Sigmoid colon (tissue), 4 donors: ENCODE data around the gene ITK.

Source experiments
- CTCF ChIP-seq, 4 experiments: fragments of 450-650 bp in 3 of 4; fragments of 200-600 bp in 1 of 4; IDR thresholded peaks; one replicate each; pipeline ENCODE4 v1.5.1; 2016 to 2019; ENCODE audit warnings: antibody characterized with exemption in 4 of 4, mild to moderate bottlenecking in 3 of 4, moderate library complexity in 2 of 4
- POLR2A ChIP-seq, 2 donors: fragments of 450-650 bp; IDR thresholded peaks; one replicate each; pipeline ENCODE4 v1.6.1; 2016; ENCODE audit warnings: antibody characterized with exemption in 2 of 2, mild to moderate bottlenecking in 2 of 2, moderate library complexity in 2 of 2
- POLR2AphosphoS5 ChIP-seq, 4 donors: sonication (generic); formaldehyde crosslinking; IDR thresholded peaks; one replicate each; pipeline ENCODE4 v1.6.1; 2017; ENCODE audit warnings: antibody characterized with exemption in 4 of 4

GRCh38 chr5:157217289-157218024 lies 36.8 kb downstream of the ITK start:
- no peak for TF ChIP-seq POLR2AphosphoS5 (IDR thresholded peaks at IDR 0.05)
- no peak for TF ChIP-seq CTCF (IDR thresholded peaks at IDR 0.05)
- no peak for TF ChIP-seq POLR2A (IDR thresholded peaks at IDR 0.05)
